ENCODE results near the gene IPO5.

GRCh38 chr13:98013241-98013640 is 59.8 kb downstream of the IPO5 start:
- no peak for TF ChIP-seq POLR2A (IDR thresholded peaks at IDR 0.05)
- TF ChIP-seq CTCF (IDR thresholded peaks at IDR 0.05) = no peak

Data from testis (tissue), 2 donors.